DOHH2 (cell line): ENCODE measurements around the gene SAMD4A.

Experiments used
- CTCF ChIP-seq: fragments of 200-600 bp; sonication (generic); IDR thresholded peaks from one replicate; pipeline ENCODE4 v1.5.1; 2014; ENCODE audit warnings: antibody characterized with exemption, mild to moderate bottlenecking, low read depth, low read length; ENCODE audit not compliant: poor library complexity, severe bottlenecking
- EZH2phosphoT487 ChIP-seq: fragments of 200-600 bp; sonication (generic); IDR thresholded peaks from 2 replicates; pipeline ENCODE4 v1.6.1; 2017; ENCODE audit warnings: borderline replicate concordance, mild to moderate bottlenecking, antibody characterized with exemption, low read length, moderate library complexity, mixed read lengths

DNA sequence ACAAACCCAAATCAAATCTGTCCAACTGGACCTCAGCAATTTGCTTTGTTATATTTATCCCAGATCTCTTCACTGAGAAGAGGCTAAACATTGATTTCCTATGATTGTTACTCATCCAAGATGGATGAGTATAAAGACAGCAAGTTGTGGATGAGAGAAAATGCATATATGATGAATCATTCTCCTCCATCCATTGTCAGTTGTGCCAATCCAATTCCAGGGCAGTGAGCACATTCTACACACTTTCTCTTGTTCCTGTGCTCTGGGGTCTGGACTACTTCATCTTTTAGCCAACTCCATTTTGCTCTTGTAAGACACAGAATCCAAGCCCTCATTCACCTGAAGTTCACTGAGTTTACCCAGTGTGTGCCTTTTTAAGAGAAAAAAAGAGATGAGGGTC is 230.0 kb downstream of the SAMD4A start:
- TF ChIP-seq EZH2phosphoT487 (no peak), CTCF (no peak)
